HCT116 (cell line): Measurements from ENCODE around the gene C9orf78. TPM values are rescaled to one million over a fixed set of nuclear protein-coding genes. Genes with fewer than 3 reads are reported as not detected.

Experiments used
- ATAC-seq: fragments of 200-7000 bp; cut with Tn5 transposase; 2 replicates; pipeline ENCODE4 v1.9.1; 2020; ENCODE audit warnings: mild to moderate bottlenecking, moderate library complexity
- BruUV-seq: library from RNA; stranded (reverse); fragments of 400-500 nt; replicated peaks from 2 replicates; lab custom pipeline; 2021; lab: Mats Ljungman, UMichigan
- CTCF ChIA-PET: fragments of 300-600 bp; sonication (Branson Sonifier 250); formaldehyde crosslinking; loops from one replicate; lab custom pipeline; 2021; ENCODE audit warnings: antibody characterized with exemption; lab: Charles Lee
- POLR2A ChIA-PET: fragments of 300-600, 350-600 bp; sonication (Branson Sonifier 250); formaldehyde crosslinking; loops from one replicate; lab custom pipeline; 2021; ENCODE audit warnings: antibody characterized with exemption; lab: Charles Lee
- RAD21 ChIA-PET, 2 experiments: fragments of 300-600 bp; sonication (Branson Sonifier 250); formaldehyde crosslinking; loops; one replicate each; lab custom pipeline; 2023; ENCODE audit warnings: low total read pairs in 2 of 2; ENCODE audit not compliant: uncharacterized antibody in 2 of 2, unreplicated experiment in 2 of 2, low non-redundant PET in 1 of 2; lab: Charles Lee
- DNase-seq: peaks from one replicate; pipeline ENCODE4 v3.0.0-alpha.2; 2010; ENCODE audit warnings: low read depth, low spot score
- H2AFZ ChIP-seq: fragments of 200-600 bp; shearing (Covaris generic), sonication (generic); 2 replicates; pipeline ENCODE4 v1.6.1; 2017; ENCODE audit warnings: low read depth, mixed run types, mixed read lengths, antibody characterized with exemption, low read length; ENCODE audit not compliant: poor library complexity, severe bottlenecking
- H3K27ac ChIP-seq: 2 replicates; pipeline ENCODE4 v1.5.1; 2012; ENCODE audit warnings: low read depth, low read length
- H3K27me3 ChIP-seq: fragments of 200-600 bp; sonication (generic); 2 replicates; pipeline ENCODE4 v1.6.1; 2016; ENCODE audit warnings: mixed run types, low read length, mixed read lengths; ENCODE audit not compliant: insufficient read depth
- H3K36me3 ChIP-seq, 2 experiments: fragments of 200-500 bp in 1 of 2; fragments of 200-600 bp in 1 of 2; sonication (Bioruptor generic) in 1 of 2; sonication (generic) in 1 of 2; 2 replicates each; pipeline versions ENCODE4 v1.5.1 to v1.6.1; 2014 to 2016; ENCODE audit warnings: low read length in 2 of 2, inconsistent platforms in 1 of 2, mixed read lengths in 1 of 2, mixed run types in 1 of 2; ENCODE audit not compliant: insufficient read depth in 2 of 2, control insufficient read depth in 1 of 2
- H3K4me1 ChIP-seq, 2 experiments: fragments of 200-600 bp in 1 of 2; sonication (generic) in 1 of 2; 2 replicates each; pipeline versions ENCODE4 v1.5.1 to v1.6.1; 2012 to 2017; ENCODE audit warnings: low read length in 2 of 2, inconsistent platforms in 1 of 2, mild to moderate bottlenecking in 1 of 2, mixed read lengths in 1 of 2, mixed run types in 1 of 2, moderate library complexity in 1 of 2; ENCODE audit not compliant: insufficient read depth in 2 of 2, control insufficient read depth in 1 of 2
- H3K4me2 ChIP-seq: fragments of 200-600 bp; sonication (generic); 2 replicates; pipeline ENCODE4 v1.6.1; 2017; ENCODE audit warnings: mixed run types, low read length, mixed read lengths
- H3K4me3 ChIP-seq, 2 experiments: fragments of 200-600 bp in 1 of 2; sonication (generic) in 1 of 2; replicated peaks in 1 of 2; 2 replicates each; pipeline ENCODE4 v1.5.1; 2011 to 2016; ENCODE audit warnings: low read length in 2 of 2, control low read depth in 1 of 2, low read depth in 1 of 2, mild to moderate bottlenecking in 1 of 2, mixed read lengths in 1 of 2, mixed run types in 1 of 2
- H3K79me2 ChIP-seq: fragments of 200-600 bp; sonication (generic); 2 replicates; pipeline ENCODE4 v1.6.1; 2017; ENCODE audit warnings: mild to moderate bottlenecking, mixed run types, low read length, moderate library complexity, mixed read lengths; ENCODE audit not compliant: insufficient read depth
- H3K9ac ChIP-seq: fragments of 200-600 bp; sonication (generic); 2 replicates; pipeline ENCODE4 v1.6.1; 2016; ENCODE audit warnings: low read length, mixed read lengths
- H3K9me2 ChIP-seq: fragments of 200-600 bp; sonication (generic), shearing (Covaris generic); 2 replicates; pipeline ENCODE4 v1.6.1; 2017; ENCODE audit warnings: mixed run types, mild to moderate bottlenecking, moderate library complexity; ENCODE audit not compliant: insufficient read depth
- H3K9me3 ChIP-seq, 2 experiments: fragments of 200-500 bp in 1 of 2; fragments of 200-600 bp in 1 of 2; sonication (Bioruptor generic) in 1 of 2; sonication (generic) in 1 of 2; 2 replicates each; pipeline ENCODE4 v1.6.1; 2014 to 2017; ENCODE audit warnings: low read length in 2 of 2, mixed read lengths in 2 of 2, inconsistent platforms in 1 of 2, low read depth in 1 of 2, mild to moderate bottlenecking in 1 of 2, mixed run types in 1 of 2, moderate library complexity in 1 of 2; ENCODE audit not compliant: control insufficient read depth in 1 of 2, insufficient read depth in 1 of 2
- H4K20me1 ChIP-seq: fragments of 200-600 bp; sonication (generic), shearing (Covaris generic); 2 replicates; pipeline ENCODE4 v1.6.1; 2017; ENCODE audit warnings: mixed run types, mild to moderate bottlenecking, moderate library complexity; ENCODE audit not compliant: insufficient read depth
- ATF3 ChIP-seq: IDR thresholded peaks from 2 replicates; pipeline ENCODE4 v1.6.1; 2012
- CEBPB ChIP-seq: IDR thresholded peaks from 2 replicates; pipeline ENCODE4 v1.6.1; 2012; ENCODE audit warnings: low read depth
- CTCF ChIP-seq, 3 experiments: fragments of 200-600 bp in 1 of 3; sonication (generic) in 1 of 3; IDR thresholded peaks in 2 of 3; conservative IDR thresholded peaks in 1 of 3; 2 replicates each; pipeline ENCODE4 v1.5.1; 2012 to 2017; ENCODE audit warnings: low read depth in 2 of 3, low read length in 2 of 3, antibody characterized with exemption in 1 of 3, borderline replicate concordance in 1 of 3, control low read depth in 1 of 3, mild to moderate bottlenecking in 1 of 3, mixed read lengths in 1 of 3, mixed run types in 1 of 3, moderate library complexity in 1 of 3; ENCODE audit not compliant: insufficient read depth in 1 of 3
- EGR1 ChIP-seq: IDR thresholded peaks from 2 replicates; pipeline ENCODE4 v1.6.1; 2012; ENCODE audit warnings: low read depth
- ELF1 ChIP-seq: IDR thresholded peaks from 2 replicates; pipeline ENCODE4 v1.6.1; 2012; ENCODE audit warnings: low read depth, borderline replicate concordance
- FOSL1 ChIP-seq: IDR thresholded peaks from 2 replicates; pipeline ENCODE4 v1.6.1; 2012; ENCODE audit warnings: low read depth
- JUND ChIP-seq: IDR thresholded peaks from 2 replicates; pipeline ENCODE4 v1.6.1; 2012
- MAX ChIP-seq: IDR thresholded peaks from 2 replicates; pipeline ENCODE4 v1.6.1; 2012
- POLR2A ChIP-seq: IDR thresholded peaks from 2 replicates; pipeline ENCODE4 v1.7.0; 2011; ENCODE audit warnings: borderline replicate concordance; ENCODE audit not compliant: insufficient read depth, insufficient read length; ENCODE audit errors: extremely low read depth
- REST ChIP-seq: IDR thresholded peaks from 2 replicates; pipeline ENCODE4 v1.6.1; 2012; ENCODE audit warnings: low read depth
- SP1 ChIP-seq: IDR thresholded peaks from 2 replicates; pipeline ENCODE4 v1.6.1; 2012; ENCODE audit warnings: low read depth
- SRF ChIP-seq: IDR thresholded peaks from 2 replicates; pipeline ENCODE4 v1.6.1; 2012; ENCODE audit warnings: low read depth
- TCF7L2 ChIP-seq: IDR thresholded peaks from 2 replicates; pipeline ENCODE4 v1.7.0; 2011; ENCODE audit warnings: borderline replicate concordance, inconsistent platforms; ENCODE audit not compliant: insufficient read depth, insufficient read length; ENCODE audit errors: extremely low read depth
- ZBTB33 ChIP-seq: IDR thresholded peaks from 2 replicates; pipeline ENCODE4 v1.6.1; 2011; ENCODE audit warnings: mild to moderate bottlenecking, low read length, moderate library complexity; ENCODE audit not compliant: insufficient replicate concordance; ENCODE audit errors: extremely low read depth
- ZNF274 ChIP-seq: fragments of 200-500 bp; sonication (Bioruptor generic); IDR thresholded peaks from 2 replicates; pipeline ENCODE4 v1.6.1; 2014; ENCODE audit warnings: mild to moderate bottlenecking, low read depth, low read length, inconsistent platforms
- intact Hi-C: fragments of 100-400 bp; cut with micrococcal nuclease; formaldehyde crosslinking; loops from 2 replicates; pipeline ENCODE4 v1.10.0; 2022
- total RNA-seq: library from RNA; stranded (reverse); gene quantifications from one replicate; pipeline ENCODE4 v1.2.1, GENCODE V29; 2021; ENCODE audit not compliant: unreplicated experiment

The C9orf78 gene
- total RNA-seq, 1 experiment from 2014 or later: 41.4 TPM

- Histone ChIP-seq H3K79me2 (peaks cover 11% of the 10 kb centered on the region), H3K9me2 (no peaks in the 10 kb centered on the region), H3K4me3 (no peak overlapping the region), H3K9ac (no peak overlapping the region), H3K27ac (no peak overlapping the region), H2AFZ (no peak overlapping the region), H3K4me2 (no peak overlapping the region), H3K27me3 (no peaks in the 10 kb centered on the region), H4K20me1 (no peaks in the 10 kb centered on the region), H3K9me3 (no peaks in the 10 kb centered on the region), H3K4me1 (peaks cover 0 to 7% of the 10 kb centered on the region in 2 experiments; a peak in 2 of 4 replicates), H3K36me3 (peaks cover 23 to 27% of the 10 kb centered on the region in 2 experiments)
- TF ChIP-seq ZNF274: no peak
- TF ChIP-seq JUND: no peak
- TF ChIP-seq CEBPB: no peak
- TF ChIP-seq FOSL1: no peak
- no peak for TF ChIP-seq TCF7L2
- no peak for TF ChIP-seq EGR1
- no peak for TF ChIP-seq POLR2A
- TF ChIP-seq REST: no peak
- TF ChIP-seq MAX: no peak
- TF ChIP-seq CTCF (IDR thresholded peaks at IDR 0.05 in 2 of 3, conservative IDR thresholded peaks at IDR 0.05 in 1 of 3; ENCODE audit: borderline replicate concordance in 1 of 3, insufficient read depth in 1 of 3, low read depth in 2 of 3, low read length in 2 of 3): no peak
- no peak for TF ChIP-seq SRF
- TF ChIP-seq SP1: no peak
- TF ChIP-seq ZBTB33: no peak
- TF ChIP-seq ATF3: no peak
- TF ChIP-seq ELF1: no peak
- BruUV-seq: no TSS peak
- no peak for ATAC-seq
- POLR2A ChIA-PET: no interaction called here
- intact Hi-C loops: no loop called here
- no peak for DNase-seq
- RAD21 ChIA-PET: no interaction called here
- CTCF ChIA-PET: interaction anchor here (1.1 kb wide), 1 partner anchor 11 kb away, joined by 3 read pairs; no protein-coding TSS in a partner anchor
Observed at GRCh38 chr9:129826344-129826743, 8.7 kb downstream of the C9orf78 start.
